ENCODE data around the gene HILPDA. TPM values are rescaled to one million over a fixed set of nuclear protein-coding genes. Genes with fewer than 3 reads are reported as not detected.

The HILPDA gene
- total and polyA plus RNA-seq, 2 of the 4 experiments (the other 2 are of a cell fraction) = 31.2 to 35.6 TPM

GRCh38 chr7:128450409-128450808 lies 5.3 kb upstream of the HILPDA start:
- H3K27ac ChIP-seq (ENCODE audit: insufficient read depth, low read length) = no peak overlapping the region
- ATAC-seq (ENCODE audit: low read depth) = no peak
- H4K8ac ChIP-seq (ENCODE audit: low read depth in 2 of 2, low read length in 2 of 2) = no peak overlapping the region
- intact Hi-C loops (cut with micrococcal nuclease) (no loop called here), in situ Hi-C loops (cut with MboI; ENCODE audit: low sequenced_read_pairs) (loop anchor here (25.0 kb wide), 1 partner anchor 437 kb away; no protein-coding TSS in a partner anchor), dilution Hi-C loops (cut with HindIII; ENCODE audit: low sequenced_read_pairs, unreplicated experiment) (no loop called here)
- H3K4me3 ChIP-seq (ENCODE audit: insufficient read depth, low read depth, low read length) = no peak overlapping the region
- no peak overlapping the region for H2BK120ac ChIP-seq (ENCODE audit: low read depth, low read length)
- no peak overlapping the region for H2AFZ ChIP-seq (replicated peaks; ENCODE audit: low read length, poor library complexity)
- no TSS peak for BruUV-seq (replicated peaks)
- no peak overlapping the region for H2BK20ac ChIP-seq (ENCODE audit: low read depth, low read length)
- ChIA-PET POLR2A (ENCODE audit: unreplicated experiment) (no interaction called here), CTCF (no interaction called here)
- H4K20me1 ChIP-seq (ENCODE audit: insufficient read depth, low read length) = no peaks in the 10 kb centered on the region
- H3K4me1 ChIP-seq (ENCODE audit: control insufficient read depth, insufficient read depth, low read length) = peaks cover 13% of the 10 kb centered on the region
- H2BK5ac ChIP-seq (ENCODE audit: low read depth, low read length, poor library complexity, severe bottlenecking) = no peak overlapping the region
- no peaks in the 10 kb centered on the region for H3K9me3 ChIP-seq (ENCODE audit: control insufficient read depth, insufficient read depth, low read length)
- no peaks in the 10 kb centered on the region for H3K36me3 ChIP-seq (ENCODE audit: control insufficient read depth, insufficient read depth, low read length)
- H2AK5ac ChIP-seq (ENCODE audit: low read depth, low read length) = no peak overlapping the region
- H2AK9ac ChIP-seq (replicated peaks; ENCODE audit: low read depth, low read length, poor library complexity) = no peak overlapping the region
- TF ChIP-seq CEBPB (IDR thresholded peaks at IDR 0.05; ENCODE audit: low read depth, low read length) (no peak), RFX5 (IDR thresholded peaks at IDR 0.05; ENCODE audit: low read depth, low read length) (no peak), MXI1 (IDR thresholded peaks at IDR 0.05; ENCODE audit: borderline replicate concordance, low read depth, low read length) (no peak), RCOR1 (IDR thresholded peaks at IDR 0.05; ENCODE audit: insufficient replicate concordance, low read length) (no peak), FOS (IDR thresholded peaks at IDR 0.05; ENCODE audit: low read depth, low read length) (no peak), NFE2L2 (IDR thresholded peaks at IDR 0.05; ENCODE audit: low read depth, low read length) (no peak), ELK1 (IDR thresholded peaks at IDR 0.05; ENCODE audit: borderline replicate concordance, low read depth, low read length) (no peak)
- WGBS, 2 experiments (ENCODE audit: extremely low coverage in 2 of 2, insufficient read length in 1 of 2) = no CpG with 5 or more reads among the region's 4 CpGs
- no peaks in the 10 kb centered on the region for H3K79me1 ChIP-seq (ENCODE audit: low read depth in 1 of 2, low read length in 2 of 2)
- H3K4ac ChIP-seq (ENCODE audit: low read depth, low read length) = no peak overlapping the region
- H3K56ac ChIP-seq (ENCODE audit: extremely low read depth, insufficient read depth, low read length) = no peak overlapping the region
- H3K18ac ChIP-seq (ENCODE audit: low read depth, low read length) = no peak overlapping the region
- H3K9me1 ChIP-seq (ENCODE audit: insufficient read depth, low read length) = no peaks in the 10 kb centered on the region
- no peak overlapping the region for H4K5ac ChIP-seq (ENCODE audit: low read depth, low read length)
- no peak overlapping the region for H3K23ac ChIP-seq (ENCODE audit: low read depth, low read length)
- H3K14ac ChIP-seq (replicated peaks; ENCODE audit: low read depth, low read length) = no peak overlapping the region
- H2BK15ac ChIP-seq (ENCODE audit: low read depth, low read length) = no peak overlapping the region
- no peak overlapping the region for H3K4me2 ChIP-seq (ENCODE audit: low read depth, low read length)
- H3K9ac ChIP-seq (ENCODE audit: low read depth, low read length) = no peak overlapping the region
- no peak for DNase-seq
- H3K27me3 ChIP-seq (ENCODE audit: control insufficient read depth, insufficient read depth, low read length) = peaks cover 4% of the 10 kb centered on the region; the same call in 1 of the 2 replicates
- H4K91ac ChIP-seq (ENCODE audit: insufficient read depth, low read depth, low read length) = no peak overlapping the region

Data from IMR-90 (cell line).